HEK293 (cell line): ENCODE data around the gene FGF12.

Experiments used
- CTCF ChIP-seq: fragments of 450-650 bp; formaldehyde crosslinking; IDR thresholded peaks from 2 replicates; pipeline ENCODE4 v1.5.1; 2016; ENCODE audit warnings: missing biosample characterization, missing genetic modification characterization
- GLI4 ChIP-seq: fragments of 450-650 bp; formaldehyde crosslinking; IDR thresholded peaks from 2 replicates; pipeline ENCODE4 v1.5.1; 2016; ENCODE audit warnings: missing biosample characterization, missing genetic modification characterization
- SP7 ChIP-seq: fragments of 450-650 bp; formaldehyde crosslinking; IDR thresholded peaks from 2 replicates; pipeline ENCODE4 v1.5.1; 2016; ENCODE audit warnings: missing biosample characterization, missing genetic modification characterization
- TCF7L2 ChIP-seq: IDR thresholded peaks from 2 replicates; pipeline ENCODE4 v1.6.1; 2011; ENCODE audit warnings: low read depth, mild to moderate bottlenecking, inconsistent platforms, low read length, moderate library complexity, borderline replicate concordance
- WT1 ChIP-seq: fragments of 450-650 bp; formaldehyde crosslinking; IDR thresholded peaks from 2 replicates; pipeline ENCODE4 v1.5.1; 2016; ENCODE audit warnings: missing biosample characterization, missing genetic modification characterization
- ZBTB44 ChIP-seq: fragments of 450-650 bp; IDR thresholded peaks from 2 replicates; pipeline ENCODE4 v1.5.1; 2018; ENCODE audit warnings: missing biosample characterization, mild to moderate bottlenecking, missing genetic modification characterization
- ZNF132 ChIP-seq: fragments of 450-650 bp; formaldehyde crosslinking; IDR thresholded peaks from 2 replicates; pipeline ENCODE4 v1.5.1; 2017; ENCODE audit warnings: missing biosample characterization, missing genetic modification characterization, borderline replicate concordance
- ZNF133 ChIP-seq: fragments of 450-650 bp; formaldehyde crosslinking; IDR thresholded peaks from 2 replicates; pipeline ENCODE4 v1.5.1; 2016; ENCODE audit warnings: missing biosample characterization, missing genetic modification characterization
- ZNF140 ChIP-seq: fragments of 450-650 bp; formaldehyde crosslinking; IDR thresholded peaks from 2 replicates; pipeline ENCODE4 v1.5.1; 2016; ENCODE audit warnings: missing biosample characterization, missing genetic modification characterization
- ZNF394 ChIP-seq: fragments of 450-650 bp; formaldehyde crosslinking; IDR thresholded peaks from 2 replicates; pipeline ENCODE4 v1.5.1; 2016; ENCODE audit warnings: missing biosample characterization, missing genetic modification characterization, mild to moderate bottlenecking, moderate library complexity, borderline replicate concordance
- ZNF629 ChIP-seq: fragments of 450-650 bp; formaldehyde crosslinking; IDR thresholded peaks from 2 replicates; pipeline ENCODE4 v1.5.1; 2017; ENCODE audit warnings: missing biosample characterization, missing genetic modification characterization
- ZNF664 ChIP-seq: fragments of 450-650 bp; formaldehyde crosslinking; IDR thresholded peaks from 2 replicates; pipeline ENCODE4 v1.5.1; 2016; ENCODE audit warnings: missing biosample characterization, missing genetic modification characterization
- TF ChIP-seq, protein P1 (sequence below): fragments of 450-650 bp; formaldehyde crosslinking; IDR thresholded peaks from 2 replicates; pipeline ENCODE4 v1.5.1; 2016; ENCODE audit warnings: missing biosample characterization, missing genetic modification characterization, borderline replicate concordance
- TF ChIP-seq, protein P2 (sequence below): fragments of 450-650 bp; formaldehyde crosslinking; IDR thresholded peaks from 2 replicates; pipeline ENCODE4 v1.5.1; 2016; ENCODE audit warnings: missing biosample characterization, missing genetic modification characterization

DNA sequence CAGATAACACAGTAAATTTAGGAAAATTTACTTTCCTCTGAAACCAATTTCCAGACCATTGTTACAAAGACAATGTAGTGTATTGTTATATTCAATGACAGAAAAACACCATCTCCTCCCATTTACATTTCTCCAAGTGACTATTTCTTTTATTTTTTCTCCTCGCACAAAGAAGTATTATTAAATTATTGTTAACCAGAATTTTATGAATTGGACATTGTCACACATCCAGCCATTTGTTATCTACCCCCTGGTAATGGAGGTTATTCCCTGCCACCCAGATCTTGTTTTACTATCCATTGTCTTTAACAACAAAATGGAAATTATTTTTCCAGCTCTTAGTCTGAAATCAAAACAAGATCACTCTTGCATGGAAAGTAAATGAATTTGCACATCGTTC lies 511.3 kb downstream of the FGF12 start:
- TF ChIP-seq, protein P1, sequence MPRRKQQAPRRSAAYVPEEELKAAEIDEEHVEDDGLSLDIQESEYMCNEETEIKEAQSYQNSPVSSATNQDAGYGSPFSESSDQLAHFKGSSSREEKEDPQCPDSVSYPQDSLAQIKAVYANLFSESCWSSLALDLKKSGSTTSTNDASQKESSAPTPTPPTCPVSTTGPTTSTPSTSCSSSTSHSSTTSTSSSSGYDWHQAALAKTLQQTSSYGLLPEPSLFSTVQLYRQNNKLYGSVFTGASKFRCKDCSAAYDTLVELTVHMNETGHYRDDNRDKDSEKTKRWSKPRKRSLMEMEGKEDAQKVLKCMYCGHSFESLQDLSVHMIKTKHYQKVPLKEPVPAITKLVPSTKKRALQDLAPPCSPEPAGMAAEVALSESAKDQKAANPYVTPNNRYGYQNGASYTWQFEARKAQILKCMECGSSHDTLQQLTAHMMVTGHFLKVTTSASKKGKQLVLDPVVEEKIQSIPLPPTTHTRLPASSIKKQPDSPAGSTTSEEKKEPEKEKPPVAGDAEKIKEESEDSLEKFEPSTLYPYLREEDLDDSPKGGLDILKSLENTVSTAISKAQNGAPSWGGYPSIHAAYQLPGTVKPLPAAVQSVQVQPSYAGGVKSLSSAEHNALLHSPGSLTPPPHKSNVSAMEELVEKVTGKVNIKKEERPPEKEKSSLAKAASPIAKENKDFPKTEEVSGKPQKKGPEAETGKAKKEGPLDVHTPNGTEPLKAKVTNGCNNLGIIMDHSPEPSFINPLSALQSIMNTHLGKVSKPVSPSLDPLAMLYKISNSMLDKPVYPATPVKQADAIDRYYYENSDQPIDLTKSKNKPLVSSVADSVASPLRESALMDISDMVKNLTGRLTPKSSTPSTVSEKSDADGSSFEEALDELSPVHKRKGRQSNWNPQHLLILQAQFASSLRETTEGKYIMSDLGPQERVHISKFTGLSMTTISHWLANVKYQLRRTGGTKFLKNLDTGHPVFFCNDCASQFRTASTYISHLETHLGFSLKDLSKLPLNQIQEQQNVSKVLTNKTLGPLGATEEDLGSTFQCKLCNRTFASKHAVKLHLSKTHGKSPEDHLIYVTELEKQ (tag by site-specific recombination): no peak
- TF ChIP-seq ZBTB44 (tag by site-specific recombination) (no peak), ZNF664 (tag by site-specific recombination) (no peak), GLI4 (tag by site-specific recombination) (no peak), CTCF (tag by site-specific recombination) (no peak), TCF7L2 (no peak), SP7 (no peak), ZNF140 (no peak), ZNF132 (no peak), WT1 (tag by site-specific recombination) (no peak), ZNF394 (tag by site-specific recombination) (no peak), ZNF629 (tag by site-specific recombination) (no peak), ZNF133 (no peak)
- TF ChIP-seq, protein P2, sequence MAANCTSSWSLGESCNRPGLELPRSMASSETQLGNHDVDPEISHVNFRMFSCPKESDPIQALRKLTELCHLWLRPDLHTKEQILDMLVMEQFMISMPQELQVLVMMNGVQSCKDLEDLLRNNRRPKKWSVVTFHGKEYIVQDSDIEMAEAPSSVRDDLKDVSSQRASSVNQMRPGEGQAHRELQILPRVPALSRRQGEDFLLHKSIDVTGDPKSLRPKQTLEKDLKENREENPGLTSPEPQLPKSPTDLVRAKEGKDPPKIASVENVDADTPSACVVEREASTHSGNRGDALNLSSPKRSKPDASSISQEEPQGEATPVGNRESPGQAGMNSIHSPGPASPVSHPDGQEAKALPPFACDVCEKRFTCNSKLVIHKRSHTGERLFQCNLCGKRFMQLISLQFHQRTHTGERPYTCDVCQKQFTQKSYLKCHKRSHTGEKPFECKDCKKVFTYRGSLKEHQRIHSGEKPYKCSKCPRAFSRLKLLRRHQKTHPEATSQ (tag by site-specific recombination): no peak
